Measurements from ENCODE around the gene CSH2. TPM values are rescaled to one million over a fixed set of nuclear protein-coding genes. Genes with fewer than 3 reads are reported as not detected.
"Not testable (repeated sequence)": the region's sequence is repeated elsewhere in the genome, so short reads cannot be mapped to it uniquely, and the experiment has no call there.

Gene CSH2
- total RNA-seq, 1 donor from 2014 or later: not detected

GRCh38 chr17:63898899-63899798 is 25.7 kb upstream of the CSH2 start:
- H3K36me3 ChIP-seq (ENCODE audit: control insufficient read depth in 3 of 3, insufficient read depth in 3 of 3, low read length in 3 of 3); H3K27me3 ChIP-seq (ENCODE audit: control insufficient read depth in 3 of 3, insufficient read depth in 3 of 3, low read length in 3 of 3); H3K4me3 ChIP-seq (ENCODE audit: low read length in 3 of 3); H3K27ac ChIP-seq (ENCODE audit: low read depth, low read length); H3K9me3 ChIP-seq (ENCODE audit: control insufficient read depth in 3 of 3, low read length in 3 of 3); H3K9ac ChIP-seq (ENCODE audit: low read depth in 1 of 3, low read length in 3 of 3); H3K4me1 ChIP-seq (ENCODE audit: control insufficient read depth in 3 of 3, insufficient read depth in 3 of 3, low read length in 3 of 3): not testable (repeated sequence)

- H3K9ac ChIP-seq (ENCODE audit: low read depth in 1 of 3, low read length in 3 of 3): not testable (repeated sequence)
These were observed 23.3 kb upstream of the CSH2 start, which contains the start of gene CSH1 for GRCh38 chr17:63896524-63897354. Gene CSH1, minus strand, starts transcription at chr17:63896574. Its CDS starts 63 bp downstream, at chr17:63896511.

GRCh38 chr17:63894821-63895220 is 21.3 kb upstream of the CSH2 start:
- not testable (repeated sequence) for H3K4me1 ChIP-seq (ENCODE audit: control insufficient read depth in 3 of 3, insufficient read depth in 3 of 3, low read length in 3 of 3); H3K4me3 ChIP-seq (ENCODE audit: low read length in 3 of 3); H3K36me3 ChIP-seq (ENCODE audit: control insufficient read depth in 3 of 3, insufficient read depth in 3 of 3, low read length in 3 of 3); H3K9me3 ChIP-seq (ENCODE audit: control insufficient read depth in 3 of 3, low read length in 3 of 3); H3K27ac ChIP-seq (ENCODE audit: low read depth, low read length); H3K9ac ChIP-seq (ENCODE audit: low read depth in 1 of 3, low read length in 3 of 3); H3K27me3 ChIP-seq (ENCODE audit: control insufficient read depth in 3 of 3, insufficient read depth in 3 of 3, low read length in 3 of 3)

More at GRCh38 chr17:63896524-63897354, 23.3 kb upstream of the CSH2 start, which contains the start of gene CSH1:
- not testable (repeated sequence) for H3K36me3 ChIP-seq (ENCODE audit: control insufficient read depth in 3 of 3, insufficient read depth in 3 of 3, low read length in 3 of 3); H3K27me3 ChIP-seq (ENCODE audit: control insufficient read depth in 3 of 3, insufficient read depth in 3 of 3, low read length in 3 of 3); H3K9me3 ChIP-seq (ENCODE audit: control insufficient read depth in 3 of 3, low read length in 3 of 3); H3K4me3 ChIP-seq (ENCODE audit: low read length in 3 of 3); H3K27ac ChIP-seq (ENCODE audit: low read depth, low read length); H3K4me1 ChIP-seq (ENCODE audit: control insufficient read depth in 3 of 3, insufficient read depth in 3 of 3, low read length in 3 of 3)

GRCh38 chr17:63894021-63894420 is 20.5 kb upstream of the CSH2 start:
- H3K36me3 ChIP-seq (ENCODE audit: control insufficient read depth in 3 of 3, insufficient read depth in 3 of 3, low read length in 3 of 3); H3K9ac ChIP-seq (ENCODE audit: low read depth in 1 of 3, low read length in 3 of 3); H3K27ac ChIP-seq (ENCODE audit: low read depth, low read length); H3K27me3 ChIP-seq (ENCODE audit: control insufficient read depth in 3 of 3, insufficient read depth in 3 of 3, low read length in 3 of 3); H3K4me3 ChIP-seq (ENCODE audit: low read length in 3 of 3); H3K9me3 ChIP-seq (ENCODE audit: control insufficient read depth in 3 of 3, low read length in 3 of 3); H3K4me1 ChIP-seq (ENCODE audit: control insufficient read depth in 3 of 3, insufficient read depth in 3 of 3, low read length in 3 of 3): not testable (repeated sequence)

- not testable (repeated sequence) for H3K9me3 ChIP-seq (ENCODE audit: control insufficient read depth in 3 of 3, low read length in 3 of 3); H3K4me1 ChIP-seq (ENCODE audit: control insufficient read depth in 3 of 3, insufficient read depth in 3 of 3, low read length in 3 of 3); H3K27ac ChIP-seq (ENCODE audit: low read depth, low read length); H3K36me3 ChIP-seq (ENCODE audit: control insufficient read depth in 3 of 3, insufficient read depth in 3 of 3, low read length in 3 of 3); H3K4me3 ChIP-seq (ENCODE audit: low read length in 3 of 3); H3K9ac ChIP-seq (ENCODE audit: low read depth in 1 of 3, low read length in 3 of 3); H3K27me3 ChIP-seq (ENCODE audit: control insufficient read depth in 3 of 3, insufficient read depth in 3 of 3, low read length in 3 of 3)
These were observed 19.0 kb upstream of the CSH2 start for GRCh38 chr17:63892316-63893037.

GRCh38 chr17:63889026-63889848 is 15.8 kb upstream of the CSH2 start:
- not testable (repeated sequence) for H3K27me3 ChIP-seq (ENCODE audit: control insufficient read depth in 3 of 3, insufficient read depth in 3 of 3, low read length in 3 of 3); H3K4me1 ChIP-seq (ENCODE audit: control insufficient read depth in 3 of 3, insufficient read depth in 3 of 3, low read length in 3 of 3); H3K9ac ChIP-seq (ENCODE audit: low read depth in 1 of 3, low read length in 3 of 3); H3K27ac ChIP-seq (ENCODE audit: low read depth, low read length); H3K9me3 ChIP-seq (ENCODE audit: control insufficient read depth in 3 of 3, low read length in 3 of 3); H3K4me3 ChIP-seq (ENCODE audit: low read length in 3 of 3); H3K36me3 ChIP-seq (ENCODE audit: control insufficient read depth in 3 of 3, insufficient read depth in 3 of 3, low read length in 3 of 3)

GRCh38 chr17:63885119-63885518 is 11.6 kb upstream of the CSH2 start:
- H3K9ac ChIP-seq (ENCODE audit: low read depth in 1 of 3, low read length in 3 of 3); H3K4me3 ChIP-seq (ENCODE audit: low read length in 3 of 3); H3K27ac ChIP-seq (ENCODE audit: low read depth, low read length); H3K9me3 ChIP-seq (ENCODE audit: control insufficient read depth in 3 of 3, low read length in 3 of 3); H3K36me3 ChIP-seq (ENCODE audit: control insufficient read depth in 3 of 3, insufficient read depth in 3 of 3, low read length in 3 of 3); H3K4me1 ChIP-seq (ENCODE audit: control insufficient read depth in 3 of 3, insufficient read depth in 3 of 3, low read length in 3 of 3); H3K27me3 ChIP-seq (ENCODE audit: control insufficient read depth in 3 of 3, insufficient read depth in 3 of 3, low read length in 3 of 3): not testable (repeated sequence)

GRCh38 chr17:63882626-63883126 is 9.2 kb upstream of the CSH2 start:
- H3K27me3 ChIP-seq (ENCODE audit: control insufficient read depth in 3 of 3, insufficient read depth in 3 of 3, low read length in 3 of 3); H3K4me1 ChIP-seq (ENCODE audit: control insufficient read depth in 3 of 3, insufficient read depth in 3 of 3, low read length in 3 of 3); H3K9me3 ChIP-seq (ENCODE audit: control insufficient read depth in 3 of 3, low read length in 3 of 3); H3K9ac ChIP-seq (ENCODE audit: low read depth in 1 of 3, low read length in 3 of 3); H3K4me3 ChIP-seq (ENCODE audit: low read length in 3 of 3); H3K36me3 ChIP-seq (ENCODE audit: control insufficient read depth in 3 of 3, insufficient read depth in 3 of 3, low read length in 3 of 3); H3K27ac ChIP-seq (ENCODE audit: low read depth, low read length): not testable (repeated sequence)

- Histone ChIP-seq H3K36me3 (ENCODE audit: control insufficient read depth in 3 of 3, insufficient read depth in 3 of 3, low read length in 3 of 3) (no peaks in the 10 kb centered on the region), H3K27me3 (ENCODE audit: control insufficient read depth in 3 of 3, insufficient read depth in 3 of 3, low read length in 3 of 3) (no peaks in the 10 kb centered on the region), H3K9ac (ENCODE audit: low read depth in 1 of 3, low read length in 3 of 3) (no peak within 1 kb of the TSS), H3K9me3 (ENCODE audit: control insufficient read depth in 3 of 3, low read length in 3 of 3) (no peaks in the 10 kb centered on the region), H3K27ac (ENCODE audit: low read depth, low read length) (no peak within 1 kb of the TSS), H3K4me1 (ENCODE audit: control insufficient read depth in 3 of 3, insufficient read depth in 3 of 3, low read length in 3 of 3) (peaks cover 0 to 6% (median 0%) of the 10 kb centered on the region in 3 donors), H3K4me3 (ENCODE audit: low read length in 3 of 3) (no peak within 1 kb of the TSS)
These were observed 8.6 kb upstream of the CSH2 start, which contains the start of gene GH2 for GRCh38 chr17:63881935-63882601. Gene GH2, minus strand, starts transcription at chr17:63881944. Its CDS starts 143 bp downstream, at chr17:63881801.
